ENCODE data around the gene WNT9B.

GRCh38 chr17:46868689-46869187 lies 17.4 kb downstream of the WNT9B start:
- no peak for TF ChIP-seq CTCF (IDR thresholded peaks at IDR 0.05)
- TF ChIP-seq POLR2A (IDR thresholded peaks at IDR 0.05), result no peak

Data from adrenal gland (tissue), 5 donors.